Epithelial cell of proximal tubule (primary cell): ENCODE data around the gene SRRM2. TPM values are rescaled to one million over a fixed set of nuclear protein-coding genes. Genes with fewer than 3 reads are reported as not detected.

Experiments
- DNase-seq: peaks from one replicate; pipeline ENCODE4 v3.0.0-alpha.2; 2011; ENCODE audit warnings: low read depth
- H3K4me3 ChIP-seq: 2 replicates; pipeline ENCODE4 v1.5.1; 2011; ENCODE audit warnings: low read depth, mild to moderate bottlenecking, low read length
- CTCF ChIP-seq: conservative IDR thresholded peaks from 2 replicates; pipeline ENCODE4 v1.5.1; 2012; ENCODE audit warnings: low read depth, mild to moderate bottlenecking, low read length
- total RNA-seq: library from RNA; depleted of rRNA; stranded (reverse); fragments of >200 nt; gene quantifications from 2 replicates; pipeline ENCODE4 v1.2.3, GENCODE V29; 2015

Gene SRRM2
- total RNA-seq, 1 donor from 2014 or later = 91.6 TPM

DNA sequence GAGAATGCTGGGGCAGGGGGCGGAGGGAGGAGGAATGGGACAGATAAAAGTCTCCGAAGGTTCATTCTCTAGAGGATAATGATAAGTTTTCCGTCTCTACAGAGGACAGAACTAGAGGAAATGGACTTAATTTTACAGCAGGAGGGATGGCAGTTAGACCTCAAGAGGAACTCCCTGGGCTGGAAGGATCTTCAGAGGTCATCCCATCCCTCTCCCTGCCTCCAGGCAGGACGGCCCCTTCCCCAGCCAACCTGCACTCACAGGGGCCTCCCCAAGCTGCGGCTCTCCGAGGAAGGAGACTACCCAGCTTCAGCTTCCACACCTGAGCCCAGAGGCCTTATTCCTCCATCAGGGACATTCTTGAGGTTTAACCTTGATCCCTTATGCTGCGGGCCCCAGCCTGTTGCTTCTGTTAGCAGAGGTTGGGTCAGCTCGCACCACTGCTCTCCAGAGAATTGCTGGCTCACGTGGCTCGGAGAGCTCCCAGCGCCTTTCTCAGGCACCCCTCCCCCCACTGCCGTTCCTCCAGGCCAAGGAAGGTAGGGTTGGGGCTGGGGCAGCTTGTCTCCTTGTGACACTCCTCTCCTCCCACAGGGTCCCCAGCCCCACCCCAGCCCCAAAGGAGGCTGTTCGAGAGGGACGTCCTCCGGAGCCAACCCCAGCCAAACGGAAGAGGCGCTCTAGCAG, 16.1 kb downstream of the SRRM2 start:
- no peak for DNase-seq
- H3K4me3 ChIP-seq = no peak overlapping the region
- TF ChIP-seq CTCF = no peak

GRCh38 chr16:2769100-2769529, 16.7 kb downstream of the SRRM2 start:
- TF ChIP-seq CTCF = no peak
- no peak overlapping the region for H3K4me3 ChIP-seq
- no peak for DNase-seq

- no peak for DNase-seq
- TF ChIP-seq CTCF = no peak
- no peak overlapping the region for H3K4me3 ChIP-seq
Observed at GRCh38 chr16:2769675-2770056, 17.2 kb downstream of the SRRM2 start.

- no peak overlapping the region for H3K4me3 ChIP-seq
- TF ChIP-seq CTCF = peak; percentile 12
- no peak for DNase-seq
Observed at GRCh38 chr16:2770057-2770951, 17.9 kb downstream of the SRRM2 start.

GRCh38 chr16:2771496-2772402, 19.3 kb downstream of the SRRM2 start:
- DNase-seq = no peak
- H3K4me3 ChIP-seq = no peak overlapping the region
- no peak for TF ChIP-seq CTCF

DNA sequence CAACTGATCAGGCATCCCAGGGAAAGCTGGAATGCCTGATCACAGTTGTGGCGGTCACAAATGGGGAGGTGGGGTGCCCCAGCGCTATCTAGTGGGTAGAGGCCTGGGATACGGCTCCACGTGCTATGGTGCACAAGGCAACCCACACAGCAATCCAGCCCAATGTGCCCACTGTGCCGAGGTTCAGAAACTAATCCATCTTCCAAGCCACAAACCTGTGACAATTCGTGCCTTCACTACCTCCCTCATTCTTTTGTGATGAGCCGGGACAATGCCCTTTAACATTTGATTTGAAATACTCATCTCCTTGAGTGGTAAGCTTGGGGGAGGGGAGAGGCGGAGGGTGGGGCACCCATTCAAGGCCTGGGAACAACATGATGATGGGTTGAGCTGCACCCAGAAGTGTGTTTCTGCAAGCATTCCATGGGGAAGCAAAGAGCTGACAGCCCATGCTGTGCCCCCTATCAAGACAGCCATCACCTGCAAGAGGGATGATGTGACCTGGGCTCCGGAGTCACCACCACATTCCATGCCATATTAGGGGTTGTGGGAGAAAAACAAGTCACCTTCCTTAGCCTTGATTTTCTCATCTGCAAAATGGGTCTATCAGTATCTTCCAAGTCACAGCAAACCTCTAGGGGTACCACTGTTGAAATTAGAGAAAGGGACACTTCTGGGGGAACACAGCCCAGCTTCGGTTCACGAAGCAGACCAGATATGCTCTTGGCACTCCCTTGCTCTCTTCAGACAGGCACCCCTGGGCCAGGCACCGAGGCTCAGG, 20.9 kb downstream of the SRRM2 start:
- no peak for DNase-seq
- TF ChIP-seq CTCF = no peak
- no peak overlapping the region for H3K4me3 ChIP-seq
